Astrocyte (in vitro differentiated cells and primary cell): ENCODE results near the gene PIGN.

Experiments used
- EZH2 ChIP-seq: IDR thresholded peaks from 2 replicates; pipeline ENCODE4 v1.6.1; 2012; ENCODE audit warnings: mild to moderate bottlenecking, low read length, inconsistent platforms; ENCODE audit not compliant: insufficient read depth
- TF ChIP-seq, protein P1 (sequence below): IDR thresholded peaks from 2 replicates; pipeline ENCODE4 v1.5.1; 2011; ENCODE audit warnings: low read depth, mild to moderate bottlenecking, inconsistent platforms, low read length, moderate library complexity; ENCODE audit not compliant: insufficient read depth

- TF ChIP-seq, protein P1, sequence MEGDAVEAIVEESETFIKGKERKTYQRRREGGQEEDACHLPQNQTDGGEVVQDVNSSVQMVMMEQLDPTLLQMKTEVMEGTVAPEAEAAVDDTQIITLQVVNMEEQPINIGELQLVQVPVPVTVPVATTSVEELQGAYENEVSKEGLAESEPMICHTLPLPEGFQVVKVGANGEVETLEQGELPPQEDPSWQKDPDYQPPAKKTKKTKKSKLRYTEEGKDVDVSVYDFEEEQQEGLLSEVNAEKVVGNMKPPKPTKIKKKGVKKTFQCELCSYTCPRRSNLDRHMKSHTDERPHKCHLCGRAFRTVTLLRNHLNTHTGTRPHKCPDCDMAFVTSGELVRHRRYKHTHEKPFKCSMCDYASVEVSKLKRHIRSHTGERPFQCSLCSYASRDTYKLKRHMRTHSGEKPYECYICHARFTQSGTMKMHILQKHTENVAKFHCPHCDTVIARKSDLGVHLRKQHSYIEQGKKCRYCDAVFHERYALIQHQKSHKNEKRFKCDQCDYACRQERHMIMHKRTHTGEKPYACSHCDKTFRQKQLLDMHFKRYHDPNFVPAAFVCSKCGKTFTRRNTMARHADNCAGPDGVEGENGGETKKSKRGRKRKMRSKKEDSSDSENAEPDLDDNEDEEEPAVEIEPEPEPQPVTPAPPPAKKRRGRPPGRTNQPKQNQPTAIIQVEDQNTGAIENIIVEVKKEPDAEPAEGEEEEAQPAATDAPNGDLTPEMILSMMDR: no peak
- TF ChIP-seq EZH2: no peak
These were observed 19.7 kb upstream of the PIGN start for GRCh38 chr18:62206593-62206992.
